Ovary (tissue), 9 donors: Measurements from ENCODE around the gene LMO7. TPM values are rescaled to one million over a fixed set of nuclear protein-coding genes. Genes with fewer than 3 reads are reported as not detected.

Source experiments
- DNase-seq, 5 donors: peaks; one replicate each; pipeline ENCODE4 v3.0.0-alpha.2; 2019 to 2020
- H3K27ac ChIP-seq, 2 donors: fragments of 200-600 bp; one replicate each; pipeline versions ENCODE4 v1.5.1 to v1.8.0; 2019 to 2022
- H3K27me3 ChIP-seq: fragments of 200-600 bp; one replicate; pipeline ENCODE4 v1.8.0; 2022
- H3K36me3 ChIP-seq: fragments of 200-600 bp; sonication (generic); one replicate; pipeline ENCODE4 v1.5.1; 2019
- H3K4me1 ChIP-seq: one replicate; pipeline ENCODE4 v1.8.1; 2013; ENCODE audit warnings: mild to moderate bottlenecking, moderate library complexity; ENCODE audit not compliant: insufficient read depth
- H3K4me3 ChIP-seq: fragments of 200-600 bp; sonication (generic); one replicate; pipeline ENCODE4 v1.5.1; 2017
- H3K9me3 ChIP-seq, 2 donors: fragments of 200-600 bp in 1 of 2; sonication (generic) in 1 of 2; one replicate each; pipeline versions ENCODE4 v1.5.1 to v1.8.1; 2013 to 2019; ENCODE audit warnings: mild to moderate bottlenecking in 1 of 2, moderate library complexity in 1 of 2
- CTCF ChIP-seq, 3 donors: fragments of 450-650 bp in 2 of 3; fragments of 200-600 bp in 1 of 3; IDR thresholded peaks; one replicate each; pipeline versions ENCODE4 v1.5.1 to v1.8.0; 2016 to 2022; ENCODE audit warnings: antibody characterized with exemption in 3 of 3, mild to moderate bottlenecking in 1 of 3
- EP300 ChIP-seq: sonication (generic); formaldehyde crosslinking; IDR thresholded peaks from one replicate; pipeline ENCODE4 v1.6.1; 2017; ENCODE audit warnings: antibody characterized with exemption
- POLR2A ChIP-seq: fragments of 450-650 bp; IDR thresholded peaks from one replicate; pipeline ENCODE4 v1.6.1; 2017; ENCODE audit warnings: antibody characterized with exemption, mild to moderate bottlenecking, moderate library complexity
- WGBS, 3 donors: extraction: QIAGEN DNeasy Blood & Tissue Kit in 1 of 3; methylation state at CpG; one replicate each; pipeline versions ENCODE4 v1.1.5 to v1.1.7; 2013 to 2017; 5-methylcytosine and 5-hydroxymethylcytosine counted together
- intact Hi-C, 4 donors: fragments of 100-400 bp; cut with DNase I; formaldehyde crosslinking; loops; one replicate each; pipeline versions ENCODE4 v1.11.0 to v1.15.1; 2022 to 2023
- polyA plus RNA-seq, 2 donors: library from polyadenylated mRNA; stranded (reverse); fragments of 200-250 nt in 1 of 2; fragments of 350-450 nt in 1 of 2; fragmentation: Illumina TruSeq in 1 of 2; extraction: RNeasy Lipid Tissue Mini Kit (QIAGEN cat#74804) in 1 of 2; gene quantifications; one replicate each; pipeline ENCODE4 v1.2.3, GENCODE V29; 2013 to 2014
- total RNA-seq, 7 donors: library from RNA; depleted of rRNA in 2 of 7; stranded (reverse); fragments of >200 nt in 2 of 7; fragmentation: NEBNext Ultra II Directional in 3 of 7; extraction: Animal tissue kit (Norgen Biotek cat#: 25700) in 3 of 7; gene quantifications; one replicate each; pipeline versions ENCODE4 v1.1.0 to v1.2.4, GENCODE V29; 2016 to 2023
- donor health status: DM: no; HTN: no; CAD: no; lungs with moderate emphysema.
- donor health status: DM: no; HTN: no; CAD: no.
- donor health status: Bipolar disorder and iron deficiency.
- donor health status: DM: yes; HTN: yes; CAD: no.
- donor health status: DM: no; HTN: no; CAD: no.
- donor health status: DM: yes; HTN: yes; CAD: no.

Gene LMO7
- total and polyA plus RNA-seq, 9 donors = 9.6 to 60.7 (median 20.1) TPM

GRCh38 chr13:75800545-75800944, 164.4 kb downstream of the LMO7 start:
- no peaks in the 10 kb centered on the region for H3K36me3 ChIP-seq
- TF ChIP-seq POLR2A (no peak), EP300 (no peak), CTCF (IDR thresholded peaks at IDR 0.05) (no peak)
- no peaks in the 10 kb centered on the region for H3K9me3 ChIP-seq
- no peaks in the 10 kb centered on the region for H3K4me1 ChIP-seq
- 81 to 87% (median 83%) methylated on average over 9 of the region's 9 CpGs for WGBS, 3 donors
- DNase-seq = no peak
- intact Hi-C loops = no loop called here
- no peak overlapping the region for H3K27ac ChIP-seq
- H3K4me3 ChIP-seq = no peak overlapping the region
- peaks cover 2% of the 10 kb centered on the region for H3K27me3 ChIP-seq

GRCh38 chr13:75801388-75801945, 165.3 kb downstream of the LMO7 start:
- DNase-seq = no peak
- no peak overlapping the region for H3K27ac ChIP-seq
- no peak overlapping the region for H3K4me3 ChIP-seq
- intact Hi-C loops = no loop called here
- H3K9me3 ChIP-seq = no peaks in the 10 kb centered on the region
- no peaks in the 10 kb centered on the region for H3K36me3 ChIP-seq
- TF ChIP-seq EP300 = no peak
- no peak for TF ChIP-seq CTCF (IDR thresholded peaks at IDR 0.05)
- no peak for TF ChIP-seq POLR2A
- no peaks in the 10 kb centered on the region for H3K4me1 ChIP-seq
- WGBS, 3 donors = 91 to 94% (median 93%) methylated on average over 5 of the region's 5 CpGs
- no peaks in the 10 kb centered on the region for H3K27me3 ChIP-seq

GRCh38 chr13:75802161-75802560, 166.0 kb downstream of the LMO7 start:
- TF ChIP-seq POLR2A (no peak), CTCF (IDR thresholded peaks at IDR 0.05) (no peak), EP300 (no peak)
- H3K27me3 ChIP-seq = no peaks in the 10 kb centered on the region
- no peaks in the 10 kb centered on the region for H3K4me1 ChIP-seq
- WGBS, 3 donors = 91 to 94% (median 91%) methylated on average over 5 of the region's 5 CpGs
- H3K27ac ChIP-seq = no peak overlapping the region
- H3K4me3 ChIP-seq = no peak overlapping the region
- intact Hi-C loops = no loop called here
- no peaks in the 10 kb centered on the region for H3K36me3 ChIP-seq
- DNase-seq = no peak
- no peaks in the 10 kb centered on the region for H3K9me3 ChIP-seq

GRCh38 chr13:75803164-75803611, 167.1 kb downstream of the LMO7 start:
- no peak for DNase-seq
- TF ChIP-seq EP300 (no peak), POLR2A (no peak), CTCF (IDR thresholded peaks at IDR 0.05) (no peak)
- intact Hi-C loops = no loop called here
- WGBS, 3 donors = 46 to 56% (median 47%) methylated on average over 1 of the region's 1 CpG
- no peaks in the 10 kb centered on the region for H3K4me1 ChIP-seq
- H3K9me3 ChIP-seq = no peaks in the 10 kb centered on the region
- H3K36me3 ChIP-seq = no peaks in the 10 kb centered on the region
- H3K27me3 ChIP-seq = no peaks in the 10 kb centered on the region
- no peak overlapping the region for H3K27ac ChIP-seq
- H3K4me3 ChIP-seq = no peak overlapping the region
